Measurements from ENCODE around the gene EPHA3.

EPHA3 gene

DNA sequence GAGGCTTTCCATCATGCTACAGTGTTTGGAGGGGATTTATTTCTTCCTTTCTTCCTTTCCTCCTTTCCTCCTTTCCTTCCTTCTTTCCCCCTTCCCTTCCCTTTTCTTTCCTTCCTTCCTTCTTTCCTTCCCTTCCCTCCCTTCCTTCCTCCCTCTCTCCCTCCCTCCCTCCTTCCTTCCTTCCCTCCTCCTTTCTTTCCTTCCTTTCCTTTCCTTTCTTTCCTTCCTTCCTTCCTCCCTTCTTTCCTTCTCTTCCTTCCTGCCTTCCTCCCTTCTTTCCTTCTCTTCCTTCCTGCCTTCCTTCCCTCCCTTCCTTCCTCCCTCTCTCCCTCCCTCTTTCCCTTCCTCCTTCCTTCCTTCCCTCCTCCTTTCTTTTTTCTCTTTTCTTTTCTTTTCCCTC, 127.2 kb downstream of the EPHA3 start:
- FAIRE-seq, result no peak

DNA sequence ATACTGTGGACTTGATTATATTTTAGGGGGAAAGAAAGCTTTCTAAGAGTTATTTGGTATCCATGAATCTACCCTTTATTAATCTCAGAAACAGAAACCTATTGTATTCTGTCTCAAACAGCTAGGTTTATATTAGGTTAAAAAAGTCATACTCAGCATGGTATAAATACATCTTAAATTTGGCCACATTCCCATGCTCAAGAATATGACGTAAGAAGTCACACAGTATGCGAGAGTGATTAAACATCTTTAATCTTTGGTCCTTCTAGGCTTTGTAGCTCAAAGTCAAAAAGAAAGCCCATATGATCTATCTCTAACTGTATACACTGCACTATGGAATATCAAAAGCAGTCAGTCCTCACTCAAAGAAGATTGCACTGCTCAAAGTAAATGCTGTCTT, 131.4 kb downstream of the EPHA3 start:
- no peak for FAIRE-seq

DNA sequence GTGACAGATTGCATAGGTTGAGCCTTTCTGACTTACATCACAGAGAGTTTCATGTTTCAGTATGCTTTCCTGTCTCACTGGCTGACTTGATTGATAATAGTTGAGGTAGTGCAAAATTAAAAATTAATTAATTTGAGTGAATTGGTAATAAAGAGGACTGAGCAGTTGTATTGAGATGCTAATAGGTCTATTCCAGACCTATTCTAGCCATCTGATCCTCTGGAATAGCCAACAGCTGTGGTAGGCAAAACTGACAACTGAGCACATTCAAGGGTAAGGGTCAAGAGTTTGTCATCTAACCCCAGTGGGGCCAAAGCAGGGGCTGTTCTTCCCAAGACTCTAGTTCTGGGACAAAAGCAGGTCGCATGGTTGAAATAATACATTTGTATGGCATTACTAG, 132.4 kb downstream of the EPHA3 start:
- no peak for FAIRE-seq

DNA sequence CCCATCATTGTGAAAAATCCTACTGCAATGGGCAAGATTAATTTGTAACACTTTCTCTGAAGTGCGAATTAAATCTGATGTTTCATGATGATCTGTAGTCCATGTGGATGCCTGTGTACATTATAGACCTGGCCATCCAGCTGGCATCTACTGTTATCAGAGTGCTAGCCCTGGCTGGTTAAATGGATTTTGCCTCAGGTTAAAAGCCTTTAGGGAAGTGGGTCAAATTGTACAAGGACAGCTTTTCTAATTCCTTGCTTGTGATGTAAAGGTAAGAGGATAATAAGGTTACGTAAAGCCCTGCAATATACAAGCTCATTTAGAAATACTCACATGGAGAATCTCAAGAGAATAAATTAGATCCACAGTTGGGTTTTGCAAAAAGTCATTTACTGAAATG, 138.2 kb downstream of the EPHA3 start:
- no peak for FAIRE-seq

DNA sequence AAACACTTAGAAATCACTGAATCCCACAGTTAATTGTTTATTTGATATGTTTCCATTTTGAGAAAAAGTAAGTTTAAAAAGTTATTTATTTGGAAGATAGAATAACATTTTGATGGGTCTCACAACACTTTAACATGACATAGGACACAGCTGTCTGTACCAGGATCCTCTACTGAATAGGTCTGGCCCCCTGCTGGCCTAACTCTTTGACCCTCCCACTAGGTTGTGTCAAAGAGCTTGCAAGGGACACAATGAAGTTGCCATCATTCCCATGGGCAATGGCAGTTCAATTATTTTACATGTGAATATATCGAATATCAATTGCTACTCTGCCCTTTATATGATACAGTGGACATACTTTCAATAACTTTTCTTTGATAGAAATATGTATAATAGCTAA, 138.9 kb downstream of the EPHA3 start:
- no peak for FAIRE-seq

DNA sequence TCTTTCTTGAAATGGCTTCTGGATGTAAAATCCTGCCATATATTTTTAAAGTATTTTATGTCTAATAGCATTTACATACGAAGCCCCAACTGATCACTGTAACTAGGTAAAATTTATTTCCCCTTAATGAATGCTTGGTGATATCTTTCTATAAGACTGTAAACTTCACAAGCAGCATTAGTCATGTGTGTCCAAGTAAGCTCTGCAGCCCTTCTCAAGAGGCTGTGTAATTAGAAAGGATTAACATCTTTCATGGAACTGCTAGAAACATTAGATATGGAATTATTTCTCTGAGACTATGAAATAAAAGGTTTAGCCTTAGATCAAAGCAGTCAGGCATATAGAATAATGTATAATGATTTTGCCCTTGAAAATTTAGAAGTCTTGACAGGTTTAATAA, 143.3 kb downstream of the EPHA3 start:
- FAIRE-seq, result no peak

DNA sequence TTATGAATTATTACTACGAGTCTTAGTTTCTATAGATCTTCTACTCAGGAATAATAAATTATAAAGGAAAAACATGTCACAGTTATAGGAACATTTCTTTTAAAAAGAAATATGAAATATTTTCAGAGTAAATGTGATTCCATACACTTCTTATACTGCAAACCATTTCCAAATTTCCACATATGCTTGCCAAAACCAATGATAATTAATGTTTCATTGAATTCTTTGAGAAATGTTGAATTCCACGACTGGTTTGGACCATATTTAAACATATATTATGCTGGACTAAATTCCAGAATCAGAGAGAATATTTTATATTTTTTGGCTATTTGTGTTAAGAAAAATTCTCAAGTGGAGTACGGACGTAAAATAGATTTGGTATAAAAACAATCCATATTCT, 144.6 kb downstream of the EPHA3 start:
- FAIRE-seq, result no peak

DNA sequence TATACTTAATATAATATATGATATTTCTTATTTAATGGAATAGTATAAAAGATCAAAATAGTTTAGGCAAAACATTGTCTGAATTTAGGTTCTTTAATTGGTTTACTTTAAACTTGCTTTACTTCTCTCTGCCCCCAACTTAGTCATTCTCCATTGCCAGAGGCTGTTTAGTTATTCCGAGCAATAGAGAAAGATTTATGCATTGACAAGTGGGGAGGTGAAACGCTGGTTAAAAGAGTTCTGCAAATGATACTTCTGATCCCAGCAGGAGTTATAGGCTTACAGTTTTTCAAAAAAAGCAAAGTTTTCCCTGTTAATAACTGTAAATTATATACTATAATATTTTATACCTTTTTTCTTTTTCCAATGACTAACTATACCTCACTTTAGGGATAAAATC, 145.4 kb downstream of the EPHA3 start:
- no peak for FAIRE-seq

DNA sequence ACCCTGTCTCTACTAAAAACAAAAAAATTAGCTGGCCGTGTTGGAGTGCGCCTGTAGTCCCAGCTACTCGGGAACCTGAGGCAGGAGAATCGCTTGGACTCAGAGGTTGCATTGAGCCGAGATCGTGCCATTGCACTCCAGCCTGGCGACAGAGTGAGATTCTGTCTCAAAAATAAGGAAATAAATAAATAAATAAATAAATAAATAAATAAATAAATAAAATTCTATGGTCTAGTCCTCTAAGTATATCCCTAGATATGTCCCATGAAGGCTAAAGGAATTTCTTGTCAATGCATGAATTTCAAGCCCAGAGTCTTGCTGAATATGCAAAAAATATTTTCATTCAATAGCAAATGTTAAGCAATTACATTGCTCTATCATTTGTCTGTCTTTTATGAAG, 149.0 kb downstream of the EPHA3 start:
- no peak for FAIRE-seq

DNA sequence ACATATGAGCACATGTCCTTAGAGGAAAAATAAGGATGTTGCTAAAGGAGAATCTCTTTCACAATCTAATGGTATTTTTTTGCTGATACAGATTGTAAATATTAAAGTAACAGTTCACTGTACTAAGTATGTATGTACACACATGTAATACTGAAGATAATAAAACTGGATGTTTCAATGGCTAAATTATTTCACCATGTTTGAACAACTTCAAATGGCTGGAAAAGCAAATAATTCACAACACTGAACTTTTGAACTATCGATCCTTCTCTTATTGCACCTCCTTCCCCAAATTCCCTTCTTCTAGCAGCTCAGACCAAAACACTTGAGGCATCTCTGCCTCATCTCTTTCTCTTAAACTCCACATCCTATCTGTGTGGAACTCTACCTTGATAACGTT, 149.5 kb downstream of the EPHA3 start:
- no peak for FAIRE-seq

DNA sequence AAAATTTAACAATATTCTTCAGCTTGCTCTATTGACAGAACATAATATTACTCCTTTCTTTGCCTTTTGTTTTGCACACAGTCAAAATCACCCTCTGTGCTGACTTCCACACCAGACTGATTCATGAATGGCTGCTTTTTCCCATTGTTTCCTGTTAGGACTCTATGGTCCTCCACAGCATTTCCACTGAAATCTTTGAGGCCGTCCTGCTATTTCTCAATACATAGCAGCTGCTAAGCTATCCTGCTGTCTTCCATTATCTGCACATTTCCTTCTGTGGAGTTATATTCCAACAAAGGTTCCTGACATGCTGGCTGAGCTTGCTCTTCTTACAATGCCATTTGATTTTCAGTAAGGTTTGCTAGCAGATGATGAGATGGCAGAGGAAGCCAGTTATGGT, 153.3 kb downstream of the EPHA3 start:
- no peak for FAIRE-seq

DNA sequence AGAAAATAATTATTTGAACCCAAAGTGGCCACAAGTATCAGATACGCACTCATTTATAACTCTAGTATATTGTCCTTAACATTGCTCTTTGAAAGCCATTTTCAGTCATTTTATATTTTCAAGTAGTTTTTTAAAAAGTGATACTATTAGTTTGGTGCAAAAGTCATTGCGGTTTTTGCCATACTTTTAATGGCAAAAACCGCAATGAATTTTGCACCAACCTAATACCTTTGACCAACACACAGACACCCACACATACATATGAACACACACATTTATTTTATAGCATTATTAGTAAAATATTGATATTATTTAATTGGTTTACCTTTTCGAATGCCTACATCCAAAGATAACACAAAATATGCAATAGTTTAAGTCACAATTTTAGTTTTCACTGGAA, 154.3 kb downstream of the EPHA3 start:
- FAIRE-seq, result no peak

DNA sequence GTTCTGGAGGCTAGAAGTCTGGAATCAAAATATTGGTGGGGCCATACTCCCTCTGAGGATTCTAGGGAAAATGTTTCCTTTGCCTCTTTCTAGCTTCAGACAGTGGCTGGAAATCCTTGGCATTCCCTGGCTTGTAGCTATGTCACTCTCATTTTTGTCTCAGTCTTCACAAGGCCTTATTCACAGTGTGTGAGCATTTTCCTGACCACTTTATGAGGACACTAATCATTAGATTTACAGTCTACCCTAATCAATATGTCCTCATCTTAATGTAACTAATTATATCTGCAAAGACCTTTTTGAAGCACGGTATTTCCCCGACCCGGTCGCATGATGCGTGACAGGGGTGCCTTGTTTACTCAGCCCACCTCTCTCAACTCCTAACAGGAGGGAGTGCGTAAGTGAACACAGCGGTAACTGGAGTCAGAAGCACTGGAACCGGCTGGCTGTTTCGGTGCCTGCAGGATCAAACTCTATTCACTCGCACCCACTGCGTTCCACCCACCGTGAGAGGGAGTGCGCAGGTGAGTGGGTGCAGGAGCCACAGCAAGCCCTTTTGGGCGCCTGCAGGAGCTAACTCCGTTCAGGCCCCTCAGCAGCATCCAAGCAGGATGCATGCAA, 155.0 kb downstream of the EPHA3 start:
- no peak for FAIRE-seq

DNA sequence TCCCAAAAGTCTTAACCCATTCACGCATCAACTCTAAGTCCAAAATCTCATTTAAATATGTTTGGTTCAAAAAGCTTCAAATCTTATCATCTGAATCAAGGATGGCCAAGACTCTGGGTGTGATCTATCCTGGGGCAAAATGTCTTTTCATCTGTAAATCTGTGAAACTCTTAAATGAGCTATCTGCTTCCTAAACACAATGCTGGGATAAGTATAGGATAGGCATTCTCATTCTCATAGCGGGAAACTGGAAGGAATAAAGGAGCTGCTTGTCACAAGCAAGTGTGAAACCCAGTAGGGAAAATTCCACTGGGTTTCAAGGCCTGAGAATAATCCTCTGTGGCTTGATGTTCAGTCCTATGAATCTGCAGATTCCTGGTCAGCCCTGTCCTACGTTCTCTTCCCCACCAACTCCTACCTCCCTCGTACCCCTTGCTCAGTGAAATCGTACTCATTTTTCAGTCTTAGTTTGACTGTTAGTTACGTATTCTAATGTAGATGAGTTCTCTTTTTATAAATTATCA, 156.7 kb downstream of the EPHA3 start:
- no peak for FAIRE-seq

DNA sequence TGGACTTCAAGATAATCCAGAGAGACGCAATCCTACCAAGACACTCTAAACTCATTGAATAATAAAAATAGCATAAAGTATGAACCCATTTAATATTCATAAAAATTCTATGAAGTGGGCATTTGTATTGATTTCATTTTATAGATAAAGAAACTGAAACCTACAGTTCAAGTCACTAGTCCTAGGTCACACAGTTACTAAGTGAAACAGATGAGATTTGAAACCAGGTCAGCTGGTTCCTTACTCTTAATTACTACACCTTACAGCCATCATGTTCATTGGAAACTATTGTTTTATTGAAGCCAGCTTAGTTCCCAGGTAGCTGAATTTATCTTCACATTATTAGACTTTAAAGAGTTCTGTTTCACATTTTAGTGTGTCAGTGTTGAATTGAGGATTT, 158.7 kb downstream of the EPHA3 start:
- no peak for FAIRE-seq

DNA sequence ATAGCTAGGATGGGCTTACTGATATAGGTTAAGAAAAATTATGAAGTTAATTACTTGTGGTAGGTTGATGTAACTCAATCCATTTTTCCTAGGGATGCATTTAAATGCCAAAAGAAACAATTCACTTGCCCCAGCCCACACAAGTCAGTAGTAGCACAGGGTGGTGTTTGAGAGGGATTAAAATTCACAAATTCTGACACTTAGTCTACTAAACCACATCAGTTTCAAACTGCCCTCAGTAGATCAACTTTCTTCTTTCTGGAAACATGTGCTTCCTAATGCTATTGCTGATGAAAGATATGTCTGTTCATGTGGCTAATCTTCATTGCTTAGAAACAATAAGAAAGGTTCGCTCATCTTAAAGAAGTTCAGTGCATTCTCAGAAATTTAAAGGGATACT, 160.6 kb downstream of the EPHA3 start:
- FAIRE-seq, result no peak

DNA sequence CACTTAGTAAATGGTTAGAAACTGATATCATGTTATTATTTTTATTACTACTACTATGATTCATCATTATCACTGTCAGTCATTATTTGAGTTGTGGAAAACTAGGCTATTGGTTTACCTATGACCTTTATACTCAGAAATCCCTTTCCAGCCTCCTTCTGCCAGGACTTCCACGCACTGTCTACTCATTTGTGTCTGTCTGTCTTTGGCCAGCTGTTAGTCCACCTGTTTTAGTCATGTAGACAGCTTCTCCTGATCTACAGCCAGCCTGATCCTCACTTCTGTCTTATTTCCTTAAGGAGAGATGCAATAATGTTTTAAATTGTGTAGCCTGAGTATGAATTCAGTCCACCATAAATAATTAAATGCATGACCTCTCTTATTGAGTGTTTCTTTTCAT, 162.8 kb downstream of the EPHA3 start:
- no peak for FAIRE-seq

DNA sequence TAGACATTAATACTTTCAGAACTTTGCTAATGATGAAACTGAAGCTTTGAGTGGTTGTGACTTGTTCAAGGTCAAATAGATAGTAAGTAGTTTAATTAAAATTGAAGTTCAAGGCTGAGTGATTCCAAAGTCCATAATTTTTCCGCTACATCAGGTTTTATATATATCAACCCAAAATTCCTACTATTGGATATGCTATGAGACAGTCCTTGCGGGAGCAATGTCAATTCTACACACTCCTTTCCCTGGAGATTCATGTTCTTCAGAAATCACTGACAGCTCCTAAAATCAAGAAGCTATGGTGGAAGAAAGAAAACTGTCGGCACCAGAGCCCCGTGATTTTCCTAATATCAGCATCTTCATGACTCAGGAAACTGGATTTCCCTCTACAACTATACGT, 167.6 kb downstream of the EPHA3 start:
- FAIRE-seq, result no peak

DNA sequence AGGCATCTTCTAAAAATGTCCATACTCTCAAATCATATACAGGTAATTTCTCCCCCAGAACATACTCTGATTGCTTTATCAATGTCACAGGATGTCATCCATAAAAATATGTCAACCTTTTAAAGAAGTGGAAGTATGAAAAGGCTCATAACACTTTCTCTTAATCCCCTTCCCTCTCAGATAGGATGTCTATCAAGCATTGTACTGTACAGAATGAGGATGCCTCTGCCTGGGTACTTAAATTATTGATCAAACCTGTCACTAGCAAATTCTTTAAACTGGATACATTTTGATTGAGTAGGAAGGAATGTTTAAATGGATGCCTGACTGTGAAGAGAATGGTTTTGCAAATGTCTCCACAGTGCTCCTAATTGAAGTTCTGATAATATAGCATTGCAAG, 168.7 kb downstream of the EPHA3 start:
- FAIRE-seq, result no peak

DNA sequence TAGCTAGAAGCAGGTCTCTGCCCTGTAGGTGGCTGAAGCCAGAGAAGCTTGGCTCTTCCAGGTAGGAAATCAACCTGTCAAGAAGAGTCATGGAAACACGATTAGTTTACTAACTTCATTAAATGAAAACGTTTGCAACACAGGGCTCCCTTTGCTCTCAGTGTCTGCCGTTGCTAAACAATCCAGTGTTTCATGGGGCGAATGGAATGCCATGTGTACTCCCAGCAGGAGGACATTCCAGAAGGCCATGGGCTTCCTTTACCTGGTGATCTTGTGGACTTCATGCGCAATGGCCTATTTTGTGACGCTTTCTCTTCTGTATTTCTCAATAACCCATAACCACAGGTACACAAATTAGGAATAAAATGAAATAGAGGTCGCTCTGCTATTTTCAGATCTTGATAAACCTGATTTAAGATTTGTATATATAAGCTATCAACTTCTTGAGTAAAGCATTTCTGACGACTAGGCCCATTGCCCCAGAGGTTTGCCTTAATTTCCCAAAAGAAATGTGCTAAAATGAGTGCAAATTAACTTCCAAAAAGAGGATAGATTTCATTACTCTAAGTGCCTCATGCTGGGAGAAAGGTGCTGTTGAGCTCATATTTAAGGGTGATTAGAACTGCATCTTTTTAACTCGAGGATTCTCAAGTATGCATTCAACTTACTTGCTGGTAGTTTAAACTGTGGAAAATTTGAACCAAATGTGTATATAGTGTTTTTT, 171.0 kb downstream of the EPHA3 start:
- FAIRE-seq, result no peak

DNA sequence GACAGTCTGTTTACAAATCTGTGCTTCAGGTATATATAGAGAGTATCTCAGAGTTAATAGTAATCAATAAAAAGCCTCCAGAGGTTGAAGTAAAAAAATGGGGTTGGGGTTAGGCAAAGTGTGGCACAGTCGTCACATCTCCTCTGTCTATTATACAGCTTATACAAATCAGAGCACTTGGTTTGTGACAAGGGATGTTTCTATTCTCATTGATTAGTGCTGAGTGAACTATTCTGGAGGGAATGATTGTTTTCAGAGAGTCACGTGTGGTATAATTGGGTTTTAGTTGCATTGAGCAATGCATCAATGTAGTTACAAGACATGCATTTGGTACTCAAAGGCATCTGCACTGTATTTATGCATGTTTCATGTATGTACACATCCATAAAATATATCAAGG, 172.9 kb downstream of the EPHA3 start:
- FAIRE-seq, result no peak

DNA sequence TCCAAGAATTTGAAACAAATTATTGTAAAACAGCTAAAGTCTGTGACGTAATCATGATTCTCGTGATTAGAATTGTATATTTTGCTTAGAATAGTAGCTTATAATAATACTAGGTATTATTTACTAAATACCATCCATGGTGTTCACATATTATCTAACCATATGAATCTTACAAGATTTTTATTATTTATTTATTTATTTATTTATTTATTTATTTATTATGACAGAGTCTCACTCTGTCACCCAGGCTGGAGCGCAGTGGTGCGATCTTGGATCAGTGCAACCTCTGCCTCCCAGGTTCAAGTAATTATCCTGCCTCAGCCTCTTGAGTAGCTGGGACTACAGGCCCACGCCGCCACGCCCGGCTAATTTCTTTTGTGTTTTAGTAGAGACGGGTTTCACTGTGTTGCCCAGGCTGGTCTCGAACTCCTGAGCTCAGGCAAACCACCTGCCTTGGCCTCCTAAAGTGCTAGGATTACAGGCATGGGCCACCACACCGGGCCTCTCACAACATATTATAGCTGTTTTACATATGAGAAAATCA, 173.5 kb downstream of the EPHA3 start:
- peak; percentile 45 for FAIRE-seq

DNA sequence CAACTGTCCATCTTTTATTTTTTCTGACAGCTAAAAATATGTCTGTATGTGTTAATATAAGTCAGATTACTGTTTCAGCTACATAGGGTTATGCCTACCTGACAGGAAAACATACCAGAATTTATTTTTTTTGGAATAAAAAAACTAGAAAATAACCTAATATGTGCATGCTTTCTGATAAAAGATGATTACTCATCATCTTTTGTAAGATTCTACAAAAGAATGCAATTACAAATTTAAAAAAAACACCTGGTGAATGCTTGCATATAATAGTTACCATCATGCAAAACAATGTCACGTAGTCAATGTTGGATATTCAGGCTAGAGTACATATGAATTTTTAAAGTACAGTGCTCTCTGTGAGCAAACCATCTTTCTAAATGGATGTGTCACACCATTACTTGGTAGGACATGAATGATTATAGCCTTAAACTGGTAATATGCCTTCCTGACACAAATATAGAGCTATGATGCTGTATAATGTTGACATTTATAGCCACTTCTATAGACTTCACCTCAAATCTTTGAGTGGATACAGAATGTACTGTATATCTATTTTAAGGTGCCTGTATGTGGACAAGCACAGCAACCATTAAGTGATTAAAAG, 180.6 kb downstream of the EPHA3 start:
- no peak for FAIRE-seq

DNA sequence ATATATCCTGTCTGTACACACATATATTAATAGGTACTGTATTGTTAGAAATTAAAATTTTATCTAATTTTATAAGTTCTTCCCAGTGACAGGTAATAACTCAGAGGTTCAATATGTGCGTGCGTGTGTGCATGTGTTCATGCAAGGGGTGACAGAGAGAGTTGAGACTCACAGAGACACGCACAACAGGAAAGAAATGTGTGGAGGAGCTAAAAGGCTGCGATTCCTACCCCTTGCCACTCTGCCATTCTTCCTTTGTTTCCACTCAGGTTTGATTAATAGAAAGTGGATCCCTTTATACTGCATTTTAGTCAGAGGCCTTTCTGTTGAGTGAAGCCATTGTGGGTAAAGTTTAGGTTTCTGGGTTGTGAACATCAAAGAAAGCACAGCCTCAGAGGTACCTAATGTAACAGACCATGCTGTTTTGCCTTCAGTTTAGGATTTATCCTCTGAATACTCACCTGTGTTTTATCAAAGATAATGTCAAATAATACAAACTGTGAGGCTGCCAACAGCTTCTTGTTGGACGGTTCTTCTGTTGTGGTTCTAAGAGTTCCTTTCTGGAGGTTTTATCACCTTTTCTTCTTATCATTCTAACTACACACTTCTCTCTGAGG, 182.3 kb downstream of the EPHA3 start:
- no peak for FAIRE-seq
